ENCODE data around the gene MAEL.

GRCh38 chr1:167052389-167052788, 63.3 kb downstream of the MAEL start:
- peak; percentile 56 for TF ChIP-seq CTCF (conservative IDR thresholded peaks at IDR 0.05; ENCODE audit: low read length)
- TF ChIP-seq EZH2phosphoT487 (IDR thresholded peaks at IDR 0.05; ENCODE audit: borderline replicate concordance), result no peak

All from Loucy (cell line).